SU-DHL-6 (cell line): ENCODE data around the gene MEF2D.

Source experiments
- H2AFZ ChIP-seq: fragments of 200-600 bp; sonication (generic); 2 replicates; pipeline ENCODE4 v1.6.1; 2014; ENCODE audit warnings: low read depth, mild to moderate bottlenecking, moderate library complexity, mixed read lengths, antibody characterized with exemption, low read length; ENCODE audit not compliant: severe bottlenecking
- H3F3A ChIP-seq: fragments of 200-600 bp; shearing (Covaris generic); 2 replicates; pipeline ENCODE4 v1.6.0; 2016; ENCODE audit warnings: antibody characterized with exemption, mild to moderate bottlenecking; ENCODE audit not compliant: insufficient read depth
- H3K27ac ChIP-seq: fragments of 200-600 bp; sonication (generic); 2 replicates; pipeline ENCODE4 v1.5.1; 2016; ENCODE audit warnings: low read depth, mild to moderate bottlenecking, low read length, moderate library complexity, mixed read lengths
- H3K27me3 ChIP-seq: fragments of 200-600 bp; sonication (generic), shearing (Covaris generic); 2 replicates; pipeline ENCODE4 v1.6.0; 2014; ENCODE audit warnings: mild to moderate bottlenecking, low read length
- H3K36me3 ChIP-seq: fragments of 200-600 bp; sonication (generic); 2 replicates; pipeline ENCODE4 v1.6.1; 2014; ENCODE audit warnings: mild to moderate bottlenecking, low read length, mixed read lengths
- H3K4me2 ChIP-seq: fragments of 300-600, 200-600 bp; shearing (Covaris generic), sonication (generic); 2 replicates; pipeline ENCODE4 v1.6.0; 2014; ENCODE audit warnings: low read length, low read depth, mild to moderate bottlenecking; ENCODE audit not compliant: poor library complexity, severe bottlenecking
- H3K4me3 ChIP-seq: fragments of 200-600 bp; sonication (generic); 2 replicates; pipeline ENCODE4 v1.5.1; 2014; ENCODE audit warnings: antibody characterized with exemption, low read length, mild to moderate bottlenecking, mixed read lengths; ENCODE audit not compliant: insufficient read depth, poor library complexity, severe bottlenecking
- H3K79me2 ChIP-seq: fragments of 200-600 bp; sonication (generic); 2 replicates; pipeline ENCODE4 v1.6.1; 2014; ENCODE audit warnings: mild to moderate bottlenecking, low read length, moderate library complexity; ENCODE audit not compliant: insufficient read depth
- H3K9ac ChIP-seq: fragments of 200-600 bp; sonication (generic); 2 replicates; pipeline ENCODE4 v1.7.0; 2014; ENCODE audit warnings: mild to moderate bottlenecking, low read length
- H3K9me2 ChIP-seq: fragments of 200-600 bp; sonication (generic); replicated peaks from 2 replicates; pipeline ENCODE4 v1.6.1; 2014; ENCODE audit warnings: low read length; ENCODE audit not compliant: insufficient read depth
- H3K9me3 ChIP-seq: fragments of 200-600 bp; sonication (generic); 2 replicates; pipeline ENCODE4 v1.6.1; 2014; ENCODE audit warnings: low read length, mixed read lengths; ENCODE audit not compliant: insufficient read depth
- H4K20me1 ChIP-seq: fragments of 200-600 bp; sonication (generic); 2 replicates; pipeline ENCODE4 v1.6.1; 2014; ENCODE audit warnings: low read depth, mild to moderate bottlenecking, antibody characterized with exemption, low read length, moderate library complexity, mixed read lengths
- CTCF ChIP-seq: fragments of 200-600 bp; sonication (generic); IDR thresholded peaks from one replicate; pipeline ENCODE4 v1.5.1; 2017; ENCODE audit warnings: antibody characterized with exemption, mild to moderate bottlenecking, low read length, moderate library complexity; ENCODE audit not compliant: insufficient read depth, poor library complexity, severe bottlenecking
- EZH2phosphoT487 ChIP-seq: fragments of 200-600 bp; sonication (generic), shearing (Covaris generic); conservative IDR thresholded peaks from 2 replicates; pipeline ENCODE4 v1.6.1; 2018; ENCODE audit warnings: mild to moderate bottlenecking, antibody characterized with exemption, low read length, moderate library complexity, mixed read lengths

Gene MEF2D

GRCh38 chr1:156434989-156435544 lies 65.5 kb downstream of the MEF2D start:
- H2AFZ ChIP-seq, result no peak overlapping the region
- H3K4me2 ChIP-seq, result no peak overlapping the region
- no peaks in the 10 kb centered on the region for H4K20me1 ChIP-seq
- H3K9ac ChIP-seq, result no peak overlapping the region
- no peaks in the 10 kb centered on the region for H3K9me2 ChIP-seq
- no peaks in the 10 kb centered on the region for H3K9me3 ChIP-seq
- H3K27ac ChIP-seq, result no peak overlapping the region
- H3F3A ChIP-seq, result no peaks in the 10 kb centered on the region
- no peaks in the 10 kb centered on the region for H3K36me3 ChIP-seq
- no peak overlapping the region for H3K4me3 ChIP-seq
- TF ChIP-seq CTCF (no peak), EZH2phosphoT487 (no peak)
- H3K79me2 ChIP-seq, result no peaks in the 10 kb centered on the region
- no peaks in the 10 kb centered on the region for H3K27me3 ChIP-seq

DNA sequence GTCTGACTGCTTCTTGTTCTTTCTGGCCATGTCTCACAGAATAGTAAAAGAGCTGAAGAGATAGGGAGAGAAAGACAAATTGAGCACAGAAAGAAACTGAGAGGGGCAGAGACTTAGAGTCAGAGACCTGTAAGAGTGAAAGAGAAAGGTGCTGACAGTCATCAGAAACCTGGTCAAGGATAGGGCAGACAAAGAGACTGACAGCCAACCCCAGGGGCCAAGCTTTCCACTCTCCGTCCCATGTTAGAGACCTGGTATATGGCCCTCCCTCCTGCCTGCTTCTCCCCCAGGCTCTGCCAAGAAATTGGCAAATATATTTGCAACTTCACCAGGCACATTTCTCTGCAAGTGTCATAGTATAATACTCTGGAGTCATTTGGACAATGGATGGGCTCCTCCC lies 67.0 kb downstream of the MEF2D start:
- H3K9me2 ChIP-seq, result no peaks in the 10 kb centered on the region
- no peaks in the 10 kb centered on the region for H3K36me3 ChIP-seq
- no peak for TF ChIP-seq EZH2phosphoT487
- no peak for TF ChIP-seq CTCF
- no peak overlapping the region for H3K27ac ChIP-seq
- H3K4me3 ChIP-seq, result no peak overlapping the region
- H4K20me1 ChIP-seq, result no peaks in the 10 kb centered on the region
- H3K9me3 ChIP-seq, result no peaks in the 10 kb centered on the region
- H3K27me3 ChIP-seq, result no peaks in the 10 kb centered on the region
- H3K79me2 ChIP-seq, result no peaks in the 10 kb centered on the region
- H3K9ac ChIP-seq, result no peak overlapping the region
- no peak overlapping the region for H2AFZ ChIP-seq
- H3K4me2 ChIP-seq, result no peak overlapping the region
- no peaks in the 10 kb centered on the region for H3F3A ChIP-seq

GRCh38 chr1:156433032-156433431 lies 67.5 kb downstream of the MEF2D start:
- Histone ChIP-seq H3F3A (no peaks in the 10 kb centered on the region), H3K9me2 (no peaks in the 10 kb centered on the region), H3K36me3 (no peaks in the 10 kb centered on the region), H3K27ac (no peak overlapping the region), H4K20me1 (no peaks in the 10 kb centered on the region), H2AFZ (no peak overlapping the region), H3K4me2 (no peak overlapping the region), H3K79me2 (no peaks in the 10 kb centered on the region), H3K9ac (no peak overlapping the region), H3K4me3 (no peak overlapping the region), H3K9me3 (no peaks in the 10 kb centered on the region), H3K27me3 (no peaks in the 10 kb centered on the region)
- no peak for TF ChIP-seq CTCF
- no peak for TF ChIP-seq EZH2phosphoT487

DNA sequence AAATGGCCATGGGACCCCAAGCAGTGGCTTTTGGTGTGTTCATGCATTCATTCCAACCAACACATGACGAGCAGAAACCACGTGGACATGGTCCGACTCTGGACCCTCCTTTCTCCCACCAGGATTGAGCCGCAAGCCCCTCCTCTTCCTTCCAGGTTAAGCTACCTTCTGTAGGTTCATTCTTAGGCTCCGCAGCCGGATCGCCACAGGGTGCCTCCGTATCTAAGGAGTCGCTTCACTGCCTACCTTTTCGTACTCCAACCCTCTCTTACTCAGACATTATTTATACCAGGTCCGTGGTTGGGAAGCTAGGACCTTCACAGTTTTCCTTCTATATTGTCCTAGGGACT lies 67.9 kb downstream of the MEF2D start:
- Histone ChIP-seq H3K4me2 (no peak overlapping the region), H3K9ac (no peak overlapping the region), H4K20me1 (no peaks in the 10 kb centered on the region), H3F3A (no peaks in the 10 kb centered on the region), H3K9me2 (no peaks in the 10 kb centered on the region), H2AFZ (no peak overlapping the region), H3K27ac (no peak overlapping the region), H3K9me3 (no peaks in the 10 kb centered on the region), H3K36me3 (no peaks in the 10 kb centered on the region), H3K79me2 (no peaks in the 10 kb centered on the region), H3K27me3 (no peaks in the 10 kb centered on the region), H3K4me3 (no peak overlapping the region)
- TF ChIP-seq CTCF, result no peak
- no peak for TF ChIP-seq EZH2phosphoT487
